ENCODE data around the gene CCDC38.

The CCDC38 gene

GRCh38 chr12:95982602-95983001 lies 40.2 kb upstream of the CCDC38 start:
- ChIA-PET POLR2A (no interaction called here), CTCF (no interaction called here)
- Histone ChIP-seq H3K27ac (ENCODE audit: insufficient read depth in 1 of 2, low read depth in 1 of 2, low read length in 2 of 2, poor library complexity in 1 of 2, severe bottlenecking in 2 of 2) (no peak overlapping the region), H3K36me3 (ENCODE audit: control insufficient read depth in 4 of 4, insufficient read depth in 4 of 4, low read length in 3 of 4) (no peaks in the 10 kb centered on the region), H3K27me3 (replicated peaks in 2 of 5; ENCODE audit: control insufficient read depth in 4 of 5, insufficient read depth in 5 of 5, low read length in 4 of 5) (no peaks in the 10 kb centered on the region), H3K4me3 (ENCODE audit: control insufficient read depth in 1 of 7, extremely low read depth in 1 of 7, insufficient read depth in 4 of 7, low read depth in 2 of 7, low read length in 6 of 7) (no peak overlapping the region), H3K9me3 (ENCODE audit: control extremely low read depth in 1 of 5, control insufficient read depth in 4 of 5, insufficient read depth in 2 of 5, low read depth in 1 of 5, low read length in 4 of 5) (no peaks in the 10 kb centered on the region), H3K4me1 (ENCODE audit: control extremely low read depth in 1 of 4, control insufficient read depth in 4 of 4, insufficient read depth in 4 of 4, low read length in 3 of 4) (no peaks in the 10 kb centered on the region)
- WGBS (ENCODE audit: insufficient coverage), result 88% methylated on average over 1 of the region's 1 CpG
- DNase-seq, result no peak

- no peaks in the 10 kb centered on the region for H3K9me3 ChIP-seq (ENCODE audit: control extremely low read depth in 1 of 5, control insufficient read depth in 4 of 5, insufficient read depth in 2 of 5, low read depth in 1 of 5, low read length in 4 of 5)
- H3K4me3 ChIP-seq (ENCODE audit: control insufficient read depth in 1 of 7, extremely low read depth in 1 of 7, insufficient read depth in 4 of 7, low read depth in 2 of 7, low read length in 6 of 7), result no peak overlapping the region
- DNase-seq, result no peak
- H3K4me1 ChIP-seq (ENCODE audit: control extremely low read depth in 1 of 4, control insufficient read depth in 4 of 4, insufficient read depth in 4 of 4, low read length in 3 of 4), result no peaks in the 10 kb centered on the region
- POLR2A ChIA-PET, result no interaction called here
- H3K27ac ChIP-seq (ENCODE audit: insufficient read depth in 1 of 2, low read depth in 1 of 2, low read length in 2 of 2, poor library complexity in 1 of 2, severe bottlenecking in 2 of 2), result no peak overlapping the region
- 97% methylated on average over 5 of the region's 5 CpGs for WGBS (ENCODE audit: insufficient coverage)
- CTCF ChIA-PET, result interaction anchor here (1.3 kb wide), 1 partner anchor 18 kb away, joined by 5 read pairs; no protein-coding TSS in a partner anchor
- no peaks in the 10 kb centered on the region for H3K27me3 ChIP-seq (replicated peaks in 2 of 5; ENCODE audit: control insufficient read depth in 4 of 5, insufficient read depth in 5 of 5, low read length in 4 of 5)
- no peaks in the 10 kb centered on the region for H3K36me3 ChIP-seq (ENCODE audit: control insufficient read depth in 4 of 4, insufficient read depth in 4 of 4, low read length in 3 of 4)
These were observed 38.0 kb upstream of the CCDC38 start for GRCh38 chr12:95980437-95980836.

DNA sequence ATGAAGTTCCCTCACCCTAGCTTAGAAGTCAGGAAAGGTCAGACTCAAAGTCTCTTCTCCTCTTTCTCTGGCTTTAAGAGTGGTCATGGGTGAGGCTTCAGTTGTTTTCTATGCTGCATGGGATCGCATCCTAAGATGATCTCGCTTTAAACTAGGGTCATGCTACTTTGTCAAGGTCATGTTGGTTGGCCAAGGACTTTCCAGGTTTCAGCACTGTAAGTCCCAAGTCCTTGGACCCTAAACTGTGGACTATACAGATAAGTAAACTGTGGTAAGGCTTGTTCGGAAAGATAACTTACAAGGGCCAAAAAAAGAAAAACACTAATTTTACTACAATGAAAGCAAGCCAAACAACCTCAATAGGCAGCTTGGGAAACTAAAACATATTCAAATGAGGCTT lies 36.4 kb upstream of the CCDC38 start:
- Histone ChIP-seq H3K9me3 (ENCODE audit: control extremely low read depth in 1 of 5, control insufficient read depth in 4 of 5, insufficient read depth in 2 of 5, low read depth in 1 of 5, low read length in 4 of 5) (no peaks in the 10 kb centered on the region), H3K4me1 (ENCODE audit: control extremely low read depth in 1 of 4, control insufficient read depth in 4 of 4, insufficient read depth in 4 of 4, low read length in 3 of 4) (no peaks in the 10 kb centered on the region), H3K27ac (ENCODE audit: insufficient read depth in 1 of 2, low read depth in 1 of 2, low read length in 2 of 2, poor library complexity in 1 of 2, severe bottlenecking in 2 of 2) (no peak overlapping the region), H3K27me3 (replicated peaks in 2 of 5; ENCODE audit: control insufficient read depth in 4 of 5, insufficient read depth in 5 of 5, low read length in 4 of 5) (no peaks in the 10 kb centered on the region), H3K4me3 (ENCODE audit: control insufficient read depth in 1 of 7, extremely low read depth in 1 of 7, insufficient read depth in 4 of 7, low read depth in 2 of 7, low read length in 6 of 7) (no peak overlapping the region), H3K36me3 (ENCODE audit: control insufficient read depth in 4 of 4, insufficient read depth in 4 of 4, low read length in 3 of 4) (no peaks in the 10 kb centered on the region)
- WGBS (ENCODE audit: insufficient coverage), result 100% methylated on average over 2 of the region's 3 CpGs
- DNase-seq, result no peak
- CTCF ChIA-PET, result interaction anchor here (0.9 kb wide), 1 partner anchor 60 kb away, joined by 3 read pairs; no protein-coding TSS in a partner anchor
- POLR2A ChIA-PET, result no interaction called here

- Histone ChIP-seq H3K9me3 (ENCODE audit: control extremely low read depth in 1 of 5, control insufficient read depth in 4 of 5, insufficient read depth in 2 of 5, low read depth in 1 of 5, low read length in 4 of 5) (no peaks in the 10 kb centered on the region), H3K4me1 (ENCODE audit: control extremely low read depth in 1 of 4, control insufficient read depth in 4 of 4, insufficient read depth in 4 of 4, low read length in 3 of 4) (no peaks in the 10 kb centered on the region), H3K4me3 (ENCODE audit: control insufficient read depth in 1 of 7, extremely low read depth in 1 of 7, insufficient read depth in 4 of 7, low read depth in 2 of 7, low read length in 6 of 7) (no peak overlapping the region), H3K27me3 (replicated peaks in 2 of 5; ENCODE audit: control insufficient read depth in 4 of 5, insufficient read depth in 5 of 5, low read length in 4 of 5) (no peaks in the 10 kb centered on the region), H3K36me3 (ENCODE audit: control insufficient read depth in 4 of 4, insufficient read depth in 4 of 4, low read length in 3 of 4) (no peaks in the 10 kb centered on the region), H3K27ac (ENCODE audit: insufficient read depth in 1 of 2, low read depth in 1 of 2, low read length in 2 of 2, poor library complexity in 1 of 2, severe bottlenecking in 2 of 2) (no peak overlapping the region)
- 100% methylated on average over 5 of the region's 5 CpGs for WGBS (ENCODE audit: insufficient coverage)
- CTCF ChIA-PET, result interaction anchor here (0.9 to 1.0 kb wide), 2 partner anchors 59 to 547 kb away, joined by 3 to 5 read pairs; no protein-coding TSS in a partner anchor
- POLR2A ChIA-PET, result interaction anchor here (0.6 kb wide), 1 partner anchor 34 kb away, joined by 3 read pairs; no protein-coding TSS in a partner anchor
- DNase-seq, result no peak
These were observed 35.9 kb upstream of the CCDC38 start for GRCh38 chr12:95978351-95978750.

DNA sequence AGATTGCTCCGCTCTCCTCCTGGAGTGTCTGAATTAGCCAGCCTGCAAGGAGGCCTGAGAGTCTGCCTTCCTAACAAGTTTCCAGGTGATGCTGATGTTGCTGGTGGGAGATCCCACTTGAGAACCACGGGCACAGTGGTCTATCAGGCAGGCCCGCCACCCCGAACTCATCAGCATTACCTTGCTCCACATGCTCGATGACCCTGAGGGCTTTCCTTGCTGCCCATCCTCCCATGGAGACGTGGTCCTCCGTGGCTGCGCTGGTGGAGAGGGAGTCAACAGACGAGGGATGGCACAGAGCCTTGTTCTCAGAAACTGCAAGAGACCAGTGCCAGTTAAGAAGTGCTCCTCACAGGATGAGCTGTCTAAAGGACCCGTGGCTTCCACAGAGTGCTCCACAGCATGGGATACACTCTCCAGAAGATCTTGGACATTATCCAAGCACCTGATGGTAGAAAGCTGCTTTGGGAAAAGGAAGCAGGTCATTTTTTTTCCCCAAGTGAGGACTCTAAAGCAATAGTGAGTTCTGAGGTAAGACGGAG lies 35.4 kb upstream of the CCDC38 start:
- Histone ChIP-seq H3K4me1 (ENCODE audit: control extremely low read depth in 1 of 4, control insufficient read depth in 4 of 4, insufficient read depth in 4 of 4, low read length in 3 of 4) (no peaks in the 10 kb centered on the region), H3K36me3 (ENCODE audit: control insufficient read depth in 4 of 4, insufficient read depth in 4 of 4, low read length in 3 of 4) (no peaks in the 10 kb centered on the region), H3K27me3 (replicated peaks in 2 of 5; ENCODE audit: control insufficient read depth in 4 of 5, insufficient read depth in 5 of 5, low read length in 4 of 5) (no peaks in the 10 kb centered on the region), H3K4me3 (ENCODE audit: control insufficient read depth in 1 of 7, extremely low read depth in 1 of 7, insufficient read depth in 4 of 7, low read depth in 2 of 7, low read length in 6 of 7) (no peak overlapping the region), H3K27ac (ENCODE audit: insufficient read depth in 1 of 2, low read depth in 1 of 2, low read length in 2 of 2, poor library complexity in 1 of 2, severe bottlenecking in 2 of 2) (no peak overlapping the region), H3K9me3 (ENCODE audit: control extremely low read depth in 1 of 5, control insufficient read depth in 4 of 5, insufficient read depth in 2 of 5, low read depth in 1 of 5, low read length in 4 of 5) (no peaks in the 10 kb centered on the region)
- ChIA-PET CTCF (interaction anchor here (0.9 to 1.0 kb wide), 2 partner anchors 59 to 547 kb away, joined by 3 to 5 read pairs; no protein-coding TSS in a partner anchor), POLR2A (interaction anchor here (0.6 kb wide), 1 partner anchor 35 kb away, joined by 3 read pairs; no protein-coding TSS in a partner anchor)
- DNase-seq, result no peak
- WGBS (ENCODE audit: insufficient coverage), result 92% methylated on average over 11 of the region's 11 CpGs

- 100% methylated on average over 7 of the region's 8 CpGs for WGBS (ENCODE audit: insufficient coverage)
- Histone ChIP-seq H3K27me3 (replicated peaks in 2 of 5; ENCODE audit: control insufficient read depth in 4 of 5, insufficient read depth in 5 of 5, low read length in 4 of 5) (no peaks in the 10 kb centered on the region), H3K36me3 (ENCODE audit: control insufficient read depth in 4 of 4, insufficient read depth in 4 of 4, low read length in 3 of 4) (no peaks in the 10 kb centered on the region), H3K4me1 (ENCODE audit: control extremely low read depth in 1 of 4, control insufficient read depth in 4 of 4, insufficient read depth in 4 of 4, low read length in 3 of 4) (no peaks in the 10 kb centered on the region), H3K9me3 (ENCODE audit: control extremely low read depth in 1 of 5, control insufficient read depth in 4 of 5, insufficient read depth in 2 of 5, low read depth in 1 of 5, low read length in 4 of 5) (no peaks in the 10 kb centered on the region), H3K4me3 (ENCODE audit: control insufficient read depth in 1 of 7, extremely low read depth in 1 of 7, insufficient read depth in 4 of 7, low read depth in 2 of 7, low read length in 6 of 7) (no peak overlapping the region), H3K27ac (ENCODE audit: insufficient read depth in 1 of 2, low read depth in 1 of 2, low read length in 2 of 2, poor library complexity in 1 of 2, severe bottlenecking in 2 of 2) (no peak overlapping the region)
- ChIA-PET POLR2A (no interaction called here), CTCF (interaction anchor here (1.1 kb wide), 1 partner anchor 22 kb away, joined by 3 read pairs; no protein-coding TSS in a partner anchor)
- no peak for DNase-seq
These were observed 34.0 kb upstream of the CCDC38 start for GRCh38 chr12:95976416-95976832.

GRCh38 chr12:95975491-95975890 lies 33.1 kb upstream of the CCDC38 start:
- H3K4me3 ChIP-seq (ENCODE audit: control insufficient read depth in 1 of 7, extremely low read depth in 1 of 7, insufficient read depth in 4 of 7, low read depth in 2 of 7, low read length in 6 of 7), result no peak overlapping the region
- no peaks in the 10 kb centered on the region for H3K36me3 ChIP-seq (ENCODE audit: control insufficient read depth in 4 of 4, insufficient read depth in 4 of 4, low read length in 3 of 4)
- H3K9me3 ChIP-seq (ENCODE audit: control extremely low read depth in 1 of 5, control insufficient read depth in 4 of 5, insufficient read depth in 2 of 5, low read depth in 1 of 5, low read length in 4 of 5), result no peaks in the 10 kb centered on the region
- WGBS (ENCODE audit: insufficient coverage), result 100% methylated on average over 1 of the region's 4 CpGs
- ChIA-PET CTCF (no interaction called here), POLR2A (no interaction called here)
- no peak overlapping the region for H3K27ac ChIP-seq (ENCODE audit: insufficient read depth in 1 of 2, low read depth in 1 of 2, low read length in 2 of 2, poor library complexity in 1 of 2, severe bottlenecking in 2 of 2)
- H3K27me3 ChIP-seq (replicated peaks in 2 of 5; ENCODE audit: control insufficient read depth in 4 of 5, insufficient read depth in 5 of 5, low read length in 4 of 5), result no peaks in the 10 kb centered on the region
- no peak for DNase-seq
- H3K4me1 ChIP-seq (ENCODE audit: control extremely low read depth in 1 of 4, control insufficient read depth in 4 of 4, insufficient read depth in 4 of 4, low read length in 3 of 4), result no peaks in the 10 kb centered on the region
